Measurements from ENCODE around the gene CPT1A. TPM values are rescaled to one million over a fixed set of nuclear protein-coding genes. Genes with fewer than 3 reads are reported as not detected.

The CPT1A gene
- total RNA-seq, 1 donor from 2014 or later = 77.1 TPM

DNA sequence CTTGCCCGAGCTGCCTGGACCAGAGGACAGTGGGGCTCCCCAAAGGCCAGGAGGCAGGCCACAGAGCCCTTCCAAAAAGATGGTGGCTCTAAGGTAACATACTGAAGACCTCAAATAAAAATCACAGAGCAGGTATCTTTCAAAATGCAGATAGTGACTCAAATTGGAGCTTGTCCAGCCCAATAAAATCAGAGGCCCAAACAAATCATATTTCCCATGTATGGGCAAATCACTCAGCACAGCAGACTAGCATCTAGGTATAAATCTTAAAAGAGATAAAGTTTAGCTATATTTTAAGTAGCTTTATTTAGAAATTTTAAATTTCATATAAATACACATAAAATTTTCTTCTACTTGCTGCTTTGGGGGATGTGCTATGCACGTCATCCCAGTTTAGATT is 93.7 kb downstream of the CPT1A start:
- no peak for DNase-seq
- ATAC-seq (ENCODE audit: poor library complexity) = no peak
- intact Hi-C loops (cut with DNase I) = no loop called here

DNA sequence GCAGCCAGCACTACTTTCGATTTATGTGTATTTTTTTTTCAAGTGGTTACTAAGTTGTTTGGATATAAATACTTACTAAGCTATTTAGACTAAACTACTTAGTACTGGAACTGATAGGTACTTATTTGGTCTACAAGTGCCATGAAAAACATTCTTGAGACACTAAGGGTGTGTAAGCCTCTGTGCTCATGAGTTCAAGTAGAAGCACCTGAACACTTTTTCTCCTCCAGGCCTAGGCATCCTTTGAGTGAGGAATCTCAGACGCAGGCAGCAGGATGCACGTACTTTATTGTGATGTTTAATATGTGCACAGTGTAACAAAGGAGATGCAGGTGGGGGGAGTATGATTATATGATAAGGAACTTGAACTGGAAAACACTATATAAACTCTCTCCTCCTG is 98.2 kb downstream of the CPT1A start:
- ATAC-seq (ENCODE audit: poor library complexity) = no peak
- no peak for DNase-seq
- intact Hi-C loops (cut with DNase I) = no loop called here

DNA sequence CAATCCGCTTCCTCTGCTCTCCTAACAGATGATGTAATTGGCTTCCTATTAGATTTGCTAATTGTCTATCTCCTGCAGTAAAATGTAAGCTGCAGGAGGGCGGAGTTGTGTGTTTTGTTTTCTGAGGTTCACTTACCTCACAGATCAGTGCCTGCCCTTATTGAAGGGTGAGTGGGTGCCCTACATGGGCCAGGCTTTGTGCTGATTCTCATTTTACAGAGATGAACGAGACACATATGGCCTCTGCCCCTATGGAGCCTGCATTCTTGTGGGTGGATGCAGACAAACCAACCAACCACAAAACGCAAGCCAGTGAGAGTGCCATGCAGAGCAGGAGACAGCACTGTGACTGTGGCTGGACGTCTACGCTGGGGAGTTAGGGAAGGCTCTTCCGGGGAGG is 100.3 kb downstream of the CPT1A start:
- no peak for ATAC-seq (ENCODE audit: poor library complexity)
- intact Hi-C loops (cut with DNase I) = no loop called here
- no peak for DNase-seq

DNA sequence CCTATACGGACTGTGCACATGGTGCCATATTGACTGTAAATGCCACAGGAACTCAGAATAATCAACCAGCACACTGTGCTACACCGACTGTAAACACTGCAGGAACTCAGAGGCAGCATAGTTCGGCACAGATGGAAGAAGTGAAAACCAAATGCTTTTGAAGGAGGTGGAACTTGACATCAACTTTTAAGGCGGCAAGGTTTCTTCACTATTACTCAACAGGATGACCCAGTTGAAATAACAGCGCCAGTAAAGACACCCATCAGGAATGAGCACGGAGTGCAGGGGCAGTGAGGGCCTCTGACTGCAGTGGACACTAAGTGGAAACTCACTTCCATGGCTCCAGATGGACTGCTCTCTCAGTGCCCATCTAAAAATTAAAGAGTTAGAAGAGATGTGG is 106.1 kb downstream of the CPT1A start:
- intact Hi-C loops (cut with DNase I) = no loop called here
- no peak for DNase-seq
- no peak for ATAC-seq (ENCODE audit: poor library complexity)

DNA sequence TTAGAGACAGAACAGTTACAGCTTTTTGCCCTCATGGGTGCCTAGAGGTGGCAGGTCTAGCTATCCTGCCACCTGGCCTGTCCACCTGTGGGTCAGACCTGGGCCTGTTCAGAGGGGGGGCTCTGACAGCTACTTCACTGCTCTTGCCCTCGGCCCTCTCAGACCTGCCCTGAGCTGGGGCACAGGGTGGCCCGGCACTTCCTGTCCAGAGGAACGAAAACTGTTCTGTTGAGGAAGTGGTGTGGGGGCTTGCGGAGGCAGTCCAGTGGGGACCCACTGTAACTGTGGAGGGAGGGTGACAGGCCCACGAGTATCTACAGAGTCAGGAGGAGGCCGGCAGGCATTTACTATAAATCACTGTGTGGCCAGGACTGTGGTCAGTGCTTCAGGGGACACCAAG is 106.6 kb downstream of the CPT1A start:
- DNase-seq (no peak), ATAC-seq (ENCODE audit: poor library complexity) (no peak)
- intact Hi-C loops (cut with DNase I) = no loop called here

DNA sequence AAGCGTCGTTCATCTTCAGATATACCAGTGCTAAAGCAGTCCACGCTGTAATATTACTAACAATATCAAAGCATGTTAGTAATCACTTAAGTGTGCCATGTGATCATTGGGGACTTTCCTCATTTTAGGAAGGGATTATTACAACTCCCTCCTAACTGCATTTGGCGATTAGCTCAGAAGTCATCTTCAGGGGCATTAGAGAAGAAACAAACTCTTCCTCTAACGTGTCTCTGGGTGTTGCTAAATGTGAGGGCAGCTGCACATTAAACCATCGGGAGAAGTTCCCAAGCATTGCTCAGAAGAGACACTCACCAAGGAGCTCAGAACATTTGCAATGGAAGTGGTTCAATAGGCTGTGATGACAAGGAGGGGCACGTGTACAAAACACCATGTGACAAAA is 107.6 kb downstream of the CPT1A start:
- ATAC-seq (ENCODE audit: poor library complexity) = no peak
- intact Hi-C loops (cut with DNase I) = no loop called here
- no peak for DNase-seq

DNA sequence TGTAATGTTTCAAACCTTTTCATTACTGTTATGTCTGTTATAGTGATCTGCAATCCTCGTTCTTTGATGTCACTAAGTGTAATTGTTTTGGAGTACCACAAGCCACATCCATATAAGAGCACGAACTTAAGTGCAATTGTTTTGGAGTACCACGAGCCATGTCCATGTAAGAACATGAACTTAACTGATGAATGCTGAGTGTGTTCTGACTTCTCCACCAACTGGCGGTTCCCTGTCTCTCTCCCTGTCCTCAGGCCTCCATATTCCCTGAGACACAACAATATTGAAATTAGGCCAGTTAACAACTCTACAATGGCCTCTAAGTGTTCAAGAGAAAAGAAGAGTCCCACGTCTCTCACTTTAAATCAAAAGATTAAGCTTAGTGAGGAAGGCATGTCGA is 113.9 kb downstream of the CPT1A start:
- intact Hi-C loops (cut with DNase I) = no loop called here
- ATAC-seq (ENCODE audit: poor library complexity) = no peak
- no peak for DNase-seq

DNA sequence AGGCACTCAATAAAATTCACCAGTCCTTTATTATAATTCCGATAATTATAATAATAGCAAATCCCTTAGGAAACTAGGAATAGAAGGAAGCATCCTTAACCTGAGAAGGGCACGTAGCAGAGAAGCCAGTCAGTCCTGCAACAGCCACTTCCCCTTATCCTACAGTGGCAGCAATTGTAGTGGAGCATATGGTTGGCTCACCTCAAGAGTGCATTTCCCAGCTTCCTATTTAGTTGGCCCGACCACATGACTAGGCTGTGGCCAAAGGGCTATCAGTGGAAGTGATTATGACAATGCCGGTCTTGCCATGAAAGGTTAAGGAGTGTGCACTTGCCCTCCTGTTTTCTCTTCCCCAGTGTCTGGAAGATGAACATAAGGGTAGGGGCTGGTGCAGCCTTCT is 117.4 kb downstream of the CPT1A start:
- DNase-seq = no peak
- ATAC-seq (ENCODE audit: poor library complexity) = no peak
- intact Hi-C loops (cut with DNase I) = no loop called here

DNA sequence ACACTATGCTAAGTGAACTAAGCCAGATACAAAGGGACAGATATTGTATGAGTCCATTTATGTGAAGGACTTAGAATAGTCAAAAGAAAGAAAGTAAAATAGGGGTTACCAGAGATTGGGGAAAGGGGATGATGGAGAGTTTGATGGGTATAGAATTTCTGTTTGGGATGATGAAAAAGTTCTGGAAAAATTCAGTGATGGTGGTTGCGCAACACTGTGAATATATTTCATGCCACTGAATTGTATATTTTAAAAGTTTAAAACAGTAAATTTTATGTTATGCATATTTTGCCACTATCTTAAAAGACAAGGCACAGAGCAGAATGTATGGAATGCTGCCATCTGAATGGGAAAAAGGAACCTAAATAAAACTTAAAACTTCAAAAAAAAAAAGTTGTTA is 119.6 kb downstream of the CPT1A start:
- ATAC-seq (ENCODE audit: poor library complexity) (no peak), DNase-seq (no peak)
- intact Hi-C loops (cut with DNase I) = no loop called here

DNA sequence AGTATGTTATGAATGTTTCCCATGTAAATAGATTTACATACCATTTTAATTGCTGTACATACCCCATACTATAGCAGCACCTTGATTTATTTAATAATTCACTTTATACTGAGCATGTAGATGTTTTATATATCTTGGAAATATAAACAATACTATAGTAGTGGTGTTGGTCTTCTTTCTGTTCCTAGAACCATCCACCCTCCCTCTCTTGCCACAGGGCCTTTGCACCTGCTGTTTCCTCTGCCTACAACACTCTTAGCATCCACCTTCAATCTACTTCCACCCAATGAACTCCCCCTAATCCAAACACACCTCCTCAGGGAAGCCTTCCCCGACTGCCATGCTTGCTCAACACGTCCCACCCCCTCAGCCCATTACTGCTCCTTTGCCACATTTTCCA is 120.6 kb downstream of the CPT1A start:
- no peak for DNase-seq
- no peak for ATAC-seq (ENCODE audit: poor library complexity)
- intact Hi-C loops (cut with DNase I) = no loop called here

DNA sequence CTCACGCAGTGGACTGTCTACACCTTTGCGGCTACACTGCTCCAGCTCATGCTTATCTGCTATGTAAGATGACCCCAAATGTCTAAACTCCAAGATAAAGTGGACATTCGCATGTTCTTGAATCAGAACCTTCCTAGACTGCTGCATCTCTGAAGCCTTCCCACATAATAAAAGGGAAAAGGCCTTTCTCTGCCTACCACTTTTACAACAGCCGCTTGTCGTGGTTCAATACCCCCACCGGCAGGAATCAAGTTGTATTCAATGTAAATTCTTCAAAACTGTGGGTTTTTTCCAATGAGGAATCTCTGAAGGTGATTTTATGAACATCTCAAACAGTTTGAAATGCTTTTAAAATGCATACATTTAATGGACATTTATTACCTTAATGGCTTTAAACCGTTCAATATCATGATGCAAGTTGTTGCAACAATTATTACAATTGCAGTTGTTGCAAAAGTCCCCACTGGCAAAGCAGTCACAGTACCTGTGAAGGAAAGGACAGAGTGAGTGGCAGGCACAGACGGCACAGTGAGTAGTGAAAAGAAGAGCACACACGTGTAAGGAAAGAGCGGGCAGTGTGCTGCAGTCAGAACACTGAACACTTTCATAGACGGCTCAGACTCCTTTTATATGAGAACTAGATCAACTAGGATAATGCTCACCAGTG is 126.1 kb downstream of the CPT1A start:
- DNase-seq (no peak), ATAC-seq (ENCODE audit: poor library complexity) (no peak)
- intact Hi-C loops (cut with DNase I) = no loop called here

DNA sequence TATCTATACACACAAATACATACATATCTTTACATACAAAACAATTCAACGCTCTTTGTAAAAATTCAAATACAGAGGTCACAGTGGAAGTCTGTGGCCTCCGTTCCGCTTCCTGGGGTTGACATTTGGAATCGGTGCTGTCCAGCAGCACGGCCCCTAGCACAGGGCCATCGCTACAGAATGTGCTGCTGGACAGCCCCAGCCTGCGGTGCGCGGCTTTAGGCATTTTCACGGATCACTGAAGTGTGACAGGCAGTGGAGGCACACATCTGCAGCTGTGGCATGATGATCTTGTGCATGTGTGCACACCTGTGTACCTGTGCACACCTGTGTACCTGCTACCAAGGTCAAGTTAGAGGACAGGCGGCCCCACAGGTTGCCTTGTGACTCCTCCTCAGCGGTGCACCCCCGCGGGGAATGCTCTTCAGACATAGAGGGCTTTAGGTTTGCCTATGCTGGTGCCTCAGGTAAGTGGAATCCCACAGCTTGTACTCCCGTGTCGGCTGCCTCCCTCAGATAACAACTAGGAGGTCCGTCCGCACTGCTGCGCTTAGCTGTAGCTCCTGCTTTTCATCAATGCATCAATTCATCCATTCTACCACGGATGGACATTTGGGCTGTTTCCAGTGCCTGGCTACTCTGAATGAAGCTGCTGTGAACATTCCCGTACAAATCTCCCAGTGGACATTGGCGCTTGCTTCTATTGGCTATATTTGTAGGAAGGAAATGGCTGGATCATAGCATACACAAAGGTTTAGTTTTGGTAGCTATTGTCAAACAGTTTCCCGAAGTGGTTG is 127.5 kb downstream of the CPT1A start:
- intact Hi-C loops (cut with DNase I) = no loop called here
- ATAC-seq (ENCODE audit: poor library complexity) (no peak), DNase-seq (no peak)

DNA sequence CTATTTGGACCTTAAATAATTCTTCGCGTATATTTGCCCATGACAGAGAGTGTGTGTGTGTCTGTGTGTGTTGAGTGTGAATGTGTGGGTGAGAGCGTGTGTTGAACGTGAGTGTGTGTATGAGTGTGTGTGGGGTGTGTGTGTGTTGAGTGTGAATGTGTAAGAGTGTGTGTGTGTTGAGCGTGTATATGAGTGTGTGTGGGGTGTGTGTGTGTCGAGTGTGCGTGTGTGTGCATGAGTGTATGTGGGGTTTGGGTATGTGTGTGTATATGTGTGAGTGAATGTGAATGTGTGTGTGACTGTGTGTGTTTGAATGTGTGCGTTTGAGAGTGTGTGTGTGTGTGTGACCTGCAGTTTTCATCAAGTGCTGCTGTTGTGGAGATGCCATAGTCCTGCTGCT is 130.6 kb downstream of the CPT1A start:
- DNase-seq (no peak), ATAC-seq (ENCODE audit: poor library complexity) (no peak)
- intact Hi-C loops (cut with DNase I) = no loop called here

DNA sequence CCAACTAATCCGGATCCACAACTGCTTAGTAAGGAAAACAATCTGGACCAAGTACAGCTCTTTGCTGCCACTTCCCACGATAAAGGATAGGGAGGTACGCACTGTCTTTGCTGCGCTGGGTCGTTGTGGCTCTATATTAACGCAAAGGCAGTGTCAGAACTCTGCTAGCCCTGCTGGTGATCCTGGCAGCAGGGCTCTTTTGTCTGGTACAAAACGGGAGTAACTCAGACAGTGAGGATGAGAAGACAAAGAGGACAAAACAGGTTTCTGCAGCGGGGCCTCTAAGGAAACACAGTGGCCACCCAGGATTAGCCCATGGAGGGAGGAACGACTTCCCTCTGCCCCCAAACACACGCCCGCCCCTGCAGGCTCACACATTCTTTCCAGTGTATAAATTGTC is 131.3 kb downstream of the CPT1A start:
- DNase-seq (no peak), ATAC-seq (ENCODE audit: poor library complexity) (no peak)
- intact Hi-C loops (cut with DNase I) = no loop called here

DNA sequence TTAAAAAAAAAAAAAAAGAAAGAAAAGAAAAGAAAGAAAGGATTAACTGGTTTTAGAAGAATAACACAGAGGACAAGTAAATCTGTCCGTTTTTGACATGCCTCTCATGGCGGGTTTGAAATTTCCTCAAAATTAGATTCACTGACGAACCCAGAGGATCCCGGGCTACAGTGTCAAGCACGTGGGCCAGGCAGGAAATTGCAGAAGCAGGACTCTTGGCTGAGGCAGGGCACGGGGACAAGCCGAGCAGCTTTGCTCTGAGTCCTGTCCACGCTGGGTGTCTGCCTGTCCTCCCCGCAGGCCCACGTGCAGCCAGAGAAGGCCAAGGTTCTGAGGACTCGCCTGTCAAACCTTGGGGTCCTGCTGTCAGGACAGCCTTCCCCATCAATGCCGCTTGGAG is 132.7 kb downstream of the CPT1A start:
- ATAC-seq (ENCODE audit: poor library complexity) (no peak), DNase-seq (no peak)
- intact Hi-C loops (cut with DNase I) = no loop called here

DNA sequence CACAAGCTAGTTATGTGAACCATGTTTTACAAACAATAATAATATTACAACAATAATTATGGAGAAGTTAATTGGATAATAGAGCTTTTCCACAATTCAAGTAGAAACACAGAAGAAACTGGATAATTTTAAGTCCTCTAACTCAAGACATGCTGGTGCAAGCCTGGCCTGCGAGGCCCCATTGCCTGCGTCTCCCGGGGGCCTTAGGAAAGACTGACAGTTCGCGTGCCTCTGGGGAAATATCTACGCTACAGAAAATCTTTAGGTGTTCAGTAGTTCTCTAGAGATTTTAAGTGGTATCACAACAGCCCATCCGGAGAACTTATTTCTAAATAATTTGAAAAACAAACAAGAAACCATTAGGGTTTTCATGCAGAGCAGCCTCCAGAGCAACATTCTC is 134.2 kb downstream of the CPT1A start:
- intact Hi-C loops (cut with DNase I) = no loop called here
- ATAC-seq (ENCODE audit: poor library complexity) = no peak
- DNase-seq = no peak

DNA sequence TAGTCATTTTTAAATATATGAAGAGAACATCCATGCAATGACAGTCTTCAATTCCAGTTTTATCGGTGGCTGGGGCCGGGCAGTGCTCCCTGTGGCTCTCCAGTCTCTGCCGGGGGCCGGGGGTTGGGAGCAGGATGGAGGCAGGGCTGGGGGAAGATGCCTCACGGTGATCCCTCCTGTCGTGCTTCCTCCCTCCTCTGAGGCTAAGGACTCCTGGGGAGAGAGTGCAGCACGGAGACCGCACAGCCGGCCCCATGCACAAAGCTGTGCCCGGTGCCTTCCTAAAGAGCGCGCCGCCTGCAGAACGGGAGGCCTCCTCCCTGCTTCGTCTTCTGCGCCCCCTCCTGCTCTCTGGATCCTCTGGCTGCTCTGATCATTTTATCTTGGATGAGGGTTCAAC is 136.8 kb downstream of the CPT1A start:
- ATAC-seq (ENCODE audit: poor library complexity) (no peak), DNase-seq (no peak)
- intact Hi-C loops (cut with DNase I) = no loop called here
